ENCODE results near the gene CFAP73. TPM values are rescaled to one million over a fixed set of nuclear protein-coding genes. Genes with fewer than 3 reads are reported as not detected.
"Not testable (repeated sequence)": the region's sequence is repeated elsewhere in the genome, so short reads cannot be mapped to it uniquely, and the experiment has no call there.

CFAP73 gene
- total RNA-seq, 1 donor = not detected

DNA sequence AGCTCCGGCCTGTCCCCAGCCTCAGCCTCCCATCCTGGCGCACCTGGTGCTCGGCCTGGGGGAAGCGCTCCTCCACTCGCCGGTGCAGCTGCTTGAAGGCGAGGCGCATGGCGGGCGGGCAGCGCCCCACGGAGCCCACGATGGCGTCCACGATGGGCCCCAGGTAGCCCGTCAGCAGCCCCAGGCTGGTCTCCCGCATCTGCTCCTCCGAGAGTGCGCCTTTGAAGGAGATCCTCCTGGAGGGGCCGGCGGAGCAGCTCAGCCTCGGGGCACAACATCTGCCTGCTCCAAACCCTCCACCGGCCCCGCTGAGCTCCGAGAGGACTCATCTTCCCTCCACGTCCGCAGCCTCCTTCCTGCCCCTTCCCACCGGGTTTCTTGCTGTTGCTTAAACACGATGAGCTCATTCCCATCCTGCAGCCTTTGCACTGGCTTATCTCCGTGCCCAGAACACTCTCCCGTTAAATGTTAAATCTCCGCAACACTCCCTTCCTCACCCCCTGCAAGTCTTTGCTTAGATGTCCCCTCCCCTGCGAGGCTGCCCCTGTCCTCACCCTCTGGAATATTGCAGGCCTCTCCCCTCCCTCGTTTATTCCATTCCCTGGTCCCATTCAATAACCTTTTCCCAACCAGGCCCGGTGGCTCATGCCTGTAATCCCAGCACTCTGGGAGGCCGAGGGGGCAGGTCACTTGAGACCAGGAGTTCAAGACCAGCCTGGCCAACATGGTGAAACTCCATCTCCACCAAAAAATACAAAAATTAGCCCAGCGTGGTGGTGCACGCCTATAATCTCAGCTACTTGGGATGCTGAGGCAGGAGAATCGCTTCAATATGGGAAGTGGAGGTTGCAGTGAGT is 37.3 kb upstream of the CFAP73 start:
- TF ChIP-seq, protein P1, sequence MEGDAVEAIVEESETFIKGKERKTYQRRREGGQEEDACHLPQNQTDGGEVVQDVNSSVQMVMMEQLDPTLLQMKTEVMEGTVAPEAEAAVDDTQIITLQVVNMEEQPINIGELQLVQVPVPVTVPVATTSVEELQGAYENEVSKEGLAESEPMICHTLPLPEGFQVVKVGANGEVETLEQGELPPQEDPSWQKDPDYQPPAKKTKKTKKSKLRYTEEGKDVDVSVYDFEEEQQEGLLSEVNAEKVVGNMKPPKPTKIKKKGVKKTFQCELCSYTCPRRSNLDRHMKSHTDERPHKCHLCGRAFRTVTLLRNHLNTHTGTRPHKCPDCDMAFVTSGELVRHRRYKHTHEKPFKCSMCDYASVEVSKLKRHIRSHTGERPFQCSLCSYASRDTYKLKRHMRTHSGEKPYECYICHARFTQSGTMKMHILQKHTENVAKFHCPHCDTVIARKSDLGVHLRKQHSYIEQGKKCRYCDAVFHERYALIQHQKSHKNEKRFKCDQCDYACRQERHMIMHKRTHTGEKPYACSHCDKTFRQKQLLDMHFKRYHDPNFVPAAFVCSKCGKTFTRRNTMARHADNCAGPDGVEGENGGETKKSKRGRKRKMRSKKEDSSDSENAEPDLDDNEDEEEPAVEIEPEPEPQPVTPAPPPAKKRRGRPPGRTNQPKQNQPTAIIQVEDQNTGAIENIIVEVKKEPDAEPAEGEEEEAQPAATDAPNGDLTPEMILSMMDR (IDR thresholded peaks at IDR 0.05; ENCODE audit: insufficient read depth, low read length) = no peak
- no peak for DNase-seq (ENCODE audit: low read depth)
- no peak overlapping the region for H3K4me3 ChIP-seq (ENCODE audit: low read depth, low read length)

DNA sequence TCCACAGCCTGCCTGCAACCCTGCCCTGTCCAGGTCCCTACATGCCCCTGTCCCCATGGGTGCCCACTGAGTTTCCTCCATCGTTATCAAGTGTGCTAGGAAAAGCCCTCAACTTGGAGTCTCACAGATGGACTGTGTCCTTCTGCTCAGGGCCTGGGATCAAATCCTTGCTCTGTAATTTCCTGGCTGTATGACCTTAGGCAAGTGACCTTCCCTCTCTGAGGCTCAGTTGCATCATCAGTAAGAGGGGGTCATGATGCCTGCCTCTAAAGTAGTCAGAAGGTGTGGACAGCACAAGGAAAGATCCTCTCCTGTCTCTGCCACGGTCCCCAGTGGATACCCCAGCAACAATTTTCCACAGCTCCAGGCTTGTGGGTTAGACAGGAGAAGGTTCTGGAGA is 36.1 kb upstream of the CFAP73 start:
- TF ChIP-seq, protein P1 (IDR thresholded peaks at IDR 0.05; ENCODE audit: insufficient read depth, low read length) = no peak
- DNase-seq (ENCODE audit: low read depth) = no peak
- H3K4me3 ChIP-seq (ENCODE audit: low read depth, low read length) = no peak overlapping the region

DNA sequence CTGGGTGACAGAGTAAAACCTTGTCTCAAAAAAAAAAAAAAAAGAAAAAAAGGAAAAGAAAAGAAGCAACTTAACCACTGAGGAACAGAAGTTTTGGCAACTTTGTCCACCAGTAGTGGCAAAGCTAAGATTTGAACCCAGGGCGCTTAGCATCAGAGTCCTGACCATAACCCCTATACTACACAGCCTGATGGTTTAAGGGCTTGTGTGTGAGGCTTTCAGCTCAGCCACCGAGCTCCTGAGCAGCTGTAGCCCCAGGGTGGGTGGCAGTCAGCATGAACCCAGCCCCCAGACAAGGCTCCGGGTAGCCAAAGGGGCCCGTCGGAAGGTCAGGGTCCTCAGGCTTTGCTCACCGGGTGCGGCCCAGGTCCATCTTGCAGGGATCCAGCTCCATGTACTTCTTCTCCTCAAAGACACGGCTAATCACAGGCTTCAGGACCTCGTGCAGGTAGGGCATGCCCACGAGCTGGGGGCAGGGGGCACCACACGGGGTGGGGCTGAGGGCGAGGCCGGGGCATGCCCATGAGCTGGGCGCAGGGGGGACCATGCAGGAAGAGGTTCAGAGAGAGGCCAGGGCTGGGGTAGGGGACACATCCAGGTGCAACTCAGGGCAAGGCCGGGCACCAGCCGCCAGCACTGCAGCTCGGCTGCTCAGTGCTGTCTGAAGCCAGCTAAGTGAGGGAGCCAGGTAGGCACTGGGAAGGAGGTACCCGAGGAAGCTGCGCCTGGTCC is 34.9 kb upstream of the CFAP73 start:
- TF ChIP-seq, protein P1 (IDR thresholded peaks at IDR 0.05; ENCODE audit: insufficient read depth, low read length) = no peak
- no peak for DNase-seq (ENCODE audit: low read depth)
- H3K4me3 ChIP-seq (ENCODE audit: low read depth, low read length) = no peak overlapping the region

DNA sequence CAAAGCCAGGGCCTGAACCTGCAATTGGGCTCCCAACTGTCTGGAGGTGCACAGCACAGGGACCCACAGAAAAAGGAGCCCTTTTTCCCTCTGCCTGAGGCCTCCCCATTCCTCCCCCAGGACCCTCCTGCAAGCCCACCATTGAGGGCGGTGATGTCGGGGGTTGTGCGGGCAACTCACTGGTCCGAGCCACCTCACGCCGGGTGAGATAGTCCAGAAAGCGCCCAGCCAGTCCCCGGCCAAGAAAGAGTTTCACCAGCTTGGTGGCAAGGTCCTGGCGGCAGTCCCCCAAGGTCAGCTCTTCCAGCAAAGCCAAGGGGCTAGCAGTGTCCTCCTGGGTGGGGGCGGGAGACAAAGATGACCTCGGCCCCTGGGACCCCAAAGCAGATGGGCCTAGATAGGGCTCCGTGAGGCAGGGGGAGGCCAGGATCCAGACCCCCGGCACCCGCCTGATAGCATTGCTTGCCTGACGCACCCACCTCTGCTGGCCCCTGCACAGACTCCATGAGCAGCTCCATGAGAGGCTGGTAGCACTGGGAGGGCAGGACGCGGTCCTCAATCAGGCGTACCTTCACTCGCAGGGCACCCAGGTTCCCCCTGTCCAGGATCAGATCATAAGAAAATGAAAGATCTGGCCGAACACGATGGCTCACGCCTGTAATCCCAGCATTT is 33.9 kb upstream of the CFAP73 start:
- no peak for DNase-seq (ENCODE audit: low read depth)
- no peak overlapping the region for H3K4me3 ChIP-seq (ENCODE audit: low read depth, low read length)
- TF ChIP-seq, protein P1 (IDR thresholded peaks at IDR 0.05; ENCODE audit: insufficient read depth, low read length) = no peak

DNA sequence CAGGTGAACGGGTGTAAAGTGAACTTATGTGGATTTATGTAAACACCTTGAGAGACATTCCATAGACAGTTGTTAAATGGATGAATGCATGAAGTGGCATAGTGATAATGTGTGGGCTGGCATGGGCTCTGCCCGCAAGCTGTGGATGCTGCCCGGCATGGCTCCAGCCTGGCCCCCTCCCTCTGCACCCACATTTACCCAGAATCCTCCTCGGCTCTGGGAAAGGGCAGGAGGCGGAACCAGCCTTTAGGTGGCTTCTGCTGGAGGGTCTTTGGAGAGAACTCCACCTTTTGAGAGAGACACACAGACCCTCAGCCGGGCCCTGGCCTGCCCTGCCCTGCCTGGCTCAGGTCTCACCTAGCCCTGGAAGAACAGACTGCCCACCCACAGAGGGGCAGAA is 32.6 kb upstream of the CFAP73 start:
- DNase-seq (ENCODE audit: low read depth) = no peak
- TF ChIP-seq, protein P1 (IDR thresholded peaks at IDR 0.05; ENCODE audit: insufficient read depth, low read length) = no peak
- H3K4me3 ChIP-seq (ENCODE audit: low read depth, low read length) = no peak overlapping the region

DNA sequence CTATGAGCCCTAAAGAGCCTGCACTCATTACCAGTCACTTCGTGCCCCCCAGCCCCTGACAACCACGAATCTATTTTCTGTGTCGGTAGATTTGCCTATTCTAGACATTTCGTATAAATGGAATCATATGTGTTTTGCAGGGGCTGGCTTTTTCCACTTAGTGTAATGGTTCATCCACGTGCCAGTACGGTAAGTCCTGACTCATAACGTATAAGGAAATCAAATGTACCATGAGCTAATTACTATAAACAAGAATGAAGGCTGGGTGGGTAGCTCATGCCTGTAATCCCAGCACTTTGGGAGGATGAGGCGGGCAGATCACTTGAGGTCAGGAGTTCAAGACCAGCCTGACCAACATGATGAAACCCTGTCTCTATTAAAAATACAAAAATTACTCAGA is 31.8 kb upstream of the CFAP73 start:
- H3K4me3 ChIP-seq (ENCODE audit: low read depth, low read length); DNase-seq (ENCODE audit: low read depth): not testable (repeated sequence)

DNA sequence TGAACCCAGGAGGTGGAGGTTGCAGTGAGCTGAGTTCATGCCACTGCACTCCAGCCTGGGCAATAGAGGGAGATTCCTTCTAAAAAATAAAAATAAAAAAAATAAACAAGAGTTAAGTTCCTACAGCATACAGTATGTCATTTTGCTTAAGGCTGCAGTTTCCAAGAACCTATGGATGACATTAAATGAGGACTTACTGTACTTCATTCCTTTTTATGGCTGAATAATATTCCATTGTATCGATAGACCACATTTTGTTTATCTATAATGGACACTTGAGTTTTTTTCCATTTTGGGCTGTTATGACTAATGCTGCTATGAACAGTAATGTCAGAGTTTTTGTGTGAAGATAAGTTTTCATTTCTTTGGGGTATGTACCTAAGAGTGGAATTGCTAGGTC is 31.4 kb upstream of the CFAP73 start:
- TF ChIP-seq, protein P1 (IDR thresholded peaks at IDR 0.05; ENCODE audit: insufficient read depth, low read length) = no peak
- DNase-seq (ENCODE audit: low read depth) = no peak
- no peak overlapping the region for H3K4me3 ChIP-seq (ENCODE audit: low read depth, low read length)
